GM21423 (cell line): ENCODE data around the gene ZDHHC8.

Experiments
- ATAC-seq: cut with Tn5 transposase; IDR thresholded peaks from one replicate; pipeline ENCODE4 v1.9.1; 2021; ENCODE audit warnings: mild to moderate bottlenecking, moderate library complexity; ENCODE audit not compliant: unreplicated experiment

ZDHHC8 gene

DNA sequence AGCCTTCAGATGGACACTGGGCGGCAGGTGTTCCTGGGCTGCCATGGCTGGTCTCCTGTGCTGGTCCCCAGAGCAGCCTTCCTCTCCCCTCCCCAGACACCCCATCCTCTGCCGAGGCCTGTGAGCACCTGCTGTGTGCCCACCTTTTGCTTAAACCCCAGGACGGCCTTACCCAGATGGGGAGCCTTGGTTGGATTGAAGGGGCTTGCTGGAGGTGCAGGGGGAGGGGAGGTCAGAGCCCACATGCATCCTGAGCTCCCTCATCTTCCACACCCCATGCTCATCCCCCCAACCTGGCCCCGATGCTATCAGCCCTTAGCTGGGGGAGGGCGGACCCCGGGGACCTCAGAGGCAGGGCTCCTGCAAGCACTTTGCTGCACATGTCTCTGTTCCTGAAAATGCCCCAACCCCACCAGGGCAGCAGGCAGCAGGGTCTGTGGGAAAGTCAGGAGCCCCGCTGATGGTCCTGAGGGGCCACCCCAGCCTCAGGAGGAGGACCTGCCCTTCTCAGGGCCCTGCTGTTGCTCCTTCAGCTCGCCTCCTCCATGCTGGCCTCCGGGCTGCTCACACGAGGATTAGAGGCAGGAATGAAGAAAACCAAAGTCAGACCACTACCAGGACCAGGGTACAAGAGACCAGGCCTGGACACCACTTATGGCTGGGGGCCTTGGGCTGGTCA is 60.8 kb downstream of the ZDHHC8 start:
- no peak for ATAC-seq

DNA sequence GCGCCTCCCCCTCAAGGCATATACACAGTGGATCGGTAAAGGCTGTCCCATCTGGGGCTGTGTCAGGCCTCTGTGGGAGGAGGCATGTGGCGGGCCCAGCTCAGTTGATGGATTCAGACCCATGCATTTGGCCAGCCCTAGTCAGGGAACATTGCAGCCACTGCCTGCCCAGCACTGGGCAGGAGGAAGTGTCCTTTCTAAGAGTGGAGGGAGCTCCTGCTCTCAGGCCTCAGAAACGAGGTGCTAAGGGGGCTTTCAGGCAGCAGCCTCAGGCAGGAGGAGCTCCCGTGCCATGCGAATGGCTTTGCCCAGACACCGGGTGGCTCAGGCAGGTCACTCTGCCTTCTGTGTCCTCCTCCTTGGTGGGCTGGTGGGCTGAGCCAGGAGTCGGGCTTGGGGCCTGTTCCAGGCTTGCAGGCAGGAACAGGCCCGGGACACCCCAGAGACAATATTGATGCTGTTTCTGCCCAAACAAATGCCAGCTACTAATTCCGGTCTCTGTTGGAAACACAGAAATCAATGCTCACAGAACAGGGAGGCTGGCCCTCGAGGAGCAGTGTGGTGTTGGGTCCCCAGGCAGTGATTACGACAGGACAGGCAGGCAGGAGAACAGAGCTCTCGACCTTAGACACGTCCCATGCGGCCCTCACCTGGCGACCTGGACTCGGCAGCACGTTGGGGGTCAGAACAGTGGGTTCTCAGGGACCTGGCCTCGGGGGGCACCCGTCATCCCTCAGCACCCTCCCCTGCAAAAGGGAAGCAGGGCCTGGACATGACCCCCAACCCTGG is 61.6 kb downstream of the ZDHHC8 start:
- ATAC-seq: no peak

- no peak for ATAC-seq
Measured at GRCh38 chr22:20193761-20194494, 62.3 kb downstream of the ZDHHC8 start.

DNA sequence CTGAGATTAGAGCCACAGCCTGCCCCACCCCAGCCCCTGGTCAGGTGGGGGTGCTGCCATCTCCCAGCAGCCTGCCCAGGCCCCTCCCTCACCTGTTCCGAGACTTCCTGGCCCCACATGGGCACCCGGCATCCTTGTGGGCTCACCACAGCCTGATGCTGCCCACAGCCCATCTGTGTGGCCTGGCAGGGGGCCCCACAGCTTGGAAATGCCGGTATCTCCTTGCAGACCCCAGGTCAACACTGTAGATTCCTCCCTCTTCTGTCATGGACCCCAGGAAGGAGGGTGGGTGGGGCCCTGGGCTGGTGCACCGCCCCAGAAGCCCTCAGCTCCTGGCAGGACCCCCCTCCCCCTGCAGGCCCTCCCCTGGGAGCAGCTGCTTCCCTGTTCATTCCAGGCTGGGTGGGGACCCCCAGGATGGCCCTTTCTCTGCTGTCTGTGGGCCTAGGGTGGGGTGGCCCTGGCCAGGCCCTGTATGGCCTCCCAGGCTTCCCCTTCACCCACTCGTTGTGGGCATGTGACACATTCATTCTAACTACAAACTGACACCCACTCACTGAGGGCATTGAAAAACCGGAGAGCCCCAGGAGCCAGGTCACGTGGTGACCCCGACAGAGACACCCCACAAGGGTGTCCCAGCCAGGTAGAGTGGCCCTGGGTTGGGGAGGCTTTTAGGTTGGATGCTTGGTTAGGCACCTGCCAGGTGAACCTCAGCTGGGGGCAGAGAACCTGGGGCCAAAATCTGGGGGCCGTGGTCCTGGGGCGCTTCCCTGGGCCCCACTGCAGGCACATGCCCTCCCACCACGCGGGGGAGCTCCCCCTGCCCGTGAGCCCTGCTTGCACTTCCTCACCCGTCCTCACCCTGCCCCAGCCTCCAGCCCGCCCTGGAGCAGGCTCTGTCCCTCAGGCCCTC is 63.3 kb downstream of the ZDHHC8 start:
- no peak for ATAC-seq

- ATAC-seq: no peak
Measured at GRCh38 chr22:20196094-20196842, 64.7 kb downstream of the ZDHHC8 start.
